T-helper 2 cell (primary cell): Measurements from ENCODE around the gene PCYT1B.
"Not testable (repeated sequence)": the region's sequence is repeated elsewhere in the genome, so short reads cannot be mapped to it uniquely, and the experiment has no call there.

Experiments used
- DNase-seq, 5 experiments: peaks; one replicate each; pipeline versions ENCODE4 v3.0.0 to v3.0.0-alpha.2; 2012 to 2022

Gene PCYT1B

DNA sequence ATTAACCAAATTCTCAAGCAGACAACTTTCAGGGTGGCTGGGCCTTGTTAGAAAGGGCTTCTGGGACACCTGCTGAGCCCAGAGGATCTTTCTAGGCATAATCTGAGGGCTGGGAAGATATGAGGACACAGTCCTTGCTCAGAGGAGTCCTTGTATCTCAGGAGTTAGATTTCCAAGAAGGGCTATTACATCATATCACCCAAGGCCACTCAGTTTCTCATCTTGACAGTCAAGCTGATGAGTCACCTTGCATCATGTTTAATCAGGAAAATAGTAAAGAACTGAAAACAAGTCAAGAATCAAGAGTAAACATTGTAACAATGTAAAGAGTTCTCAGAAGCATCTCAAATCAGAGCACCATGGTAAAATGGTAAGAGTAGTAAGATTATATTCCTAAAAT, 4.0 kb downstream of the PCYT1B start:
- DNase-seq: no peak

DNA sequence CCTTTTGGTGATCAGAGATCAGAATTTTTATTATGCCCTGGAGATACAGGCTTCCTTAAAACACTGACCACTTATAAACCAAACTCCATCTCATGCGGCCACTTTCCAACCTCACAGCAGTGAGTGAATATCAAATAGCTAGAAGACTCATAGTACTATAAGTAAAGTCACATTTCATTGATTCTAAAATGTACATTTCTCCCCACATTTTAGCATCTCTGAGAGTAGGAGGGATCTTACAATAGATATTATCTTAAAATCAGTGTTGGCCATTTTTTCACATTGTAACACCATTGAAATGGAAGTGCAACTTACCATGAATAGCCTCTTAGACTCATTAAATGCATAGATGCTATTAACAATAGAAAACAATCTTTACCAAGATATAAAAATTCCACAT, 17.4 kb downstream of the PCYT1B start:
- no peak for DNase-seq

DNA sequence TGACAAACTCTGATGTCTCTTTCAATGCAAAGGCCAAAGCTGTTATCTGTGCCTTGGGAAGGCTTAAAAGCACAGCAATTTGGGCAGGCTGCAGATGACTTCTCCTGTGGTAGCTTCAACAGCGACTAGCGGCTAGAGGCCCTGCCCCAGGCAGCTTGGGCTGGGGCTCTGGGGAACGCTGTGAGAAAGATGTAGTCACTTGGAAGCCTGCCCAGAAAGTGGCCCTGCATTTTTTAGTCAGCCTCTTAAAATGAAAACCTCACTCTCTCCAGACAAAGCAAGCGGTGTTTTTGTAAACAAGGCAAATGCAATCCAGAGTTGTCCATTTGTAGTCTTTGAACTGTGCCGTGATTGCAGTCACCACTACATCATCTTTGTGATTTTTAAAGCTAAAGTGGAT, 27.5 kb downstream of the PCYT1B start:
- no peak for DNase-seq

DNA sequence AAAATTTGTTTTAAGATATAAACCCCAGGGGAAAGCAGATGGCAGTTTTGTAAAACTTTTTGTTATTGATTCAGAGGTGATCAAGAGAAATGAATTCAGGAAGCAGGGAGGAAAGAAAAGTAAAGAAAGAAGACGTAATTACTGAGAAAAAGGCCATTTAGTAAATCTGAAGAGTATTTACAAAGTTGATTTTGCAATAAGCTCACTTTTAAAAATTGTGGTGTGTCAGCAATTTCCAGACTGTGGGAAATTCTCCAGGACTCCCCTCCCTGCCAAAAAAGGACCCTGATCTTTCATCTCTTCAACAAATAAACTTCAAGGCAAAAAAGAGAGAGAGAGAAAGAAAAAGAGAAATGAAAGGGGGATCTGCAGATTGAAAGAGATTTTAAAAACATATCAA, 36.6 kb downstream of the PCYT1B start:
- DNase-seq: no peak

DNA sequence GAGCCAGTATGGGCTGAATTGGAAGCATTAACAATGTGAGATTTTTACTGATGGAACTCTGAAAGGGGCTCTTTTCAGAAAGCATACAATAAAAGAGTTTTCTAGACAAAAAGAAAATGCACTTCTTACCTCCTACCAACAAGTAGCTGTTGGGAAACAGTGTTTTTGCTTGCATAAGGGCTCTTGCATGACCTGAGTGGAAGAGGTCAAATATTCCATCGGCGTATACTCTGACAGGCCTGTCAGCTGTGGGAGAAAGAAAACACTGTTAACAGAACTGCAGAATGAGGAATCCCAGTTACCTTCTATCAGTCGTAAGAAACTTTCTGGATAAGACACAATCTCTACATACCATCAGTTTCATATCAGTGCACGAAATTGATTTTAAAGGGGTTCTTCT, 39.5 kb downstream of the PCYT1B start:
- DNase-seq: no peak

DNA sequence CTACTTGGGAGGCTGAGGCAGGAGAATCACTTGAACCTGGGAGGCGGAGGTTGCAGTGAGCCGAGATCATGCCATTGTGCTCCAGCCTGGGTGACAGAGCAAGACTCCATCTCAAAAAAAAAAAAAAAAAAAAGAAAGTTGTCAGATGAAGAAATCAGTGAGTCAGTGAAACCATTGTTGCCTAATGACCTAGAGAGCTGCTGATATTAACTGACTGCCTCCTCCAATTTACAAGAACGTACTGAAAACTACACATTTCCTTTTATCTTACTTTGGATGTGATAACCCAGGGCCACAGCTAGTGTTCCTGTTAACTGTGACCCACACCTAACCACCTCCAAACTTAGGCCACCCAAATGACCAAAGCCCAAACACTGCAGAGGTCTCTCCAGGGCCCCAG, 41.2 kb downstream of the PCYT1B start:
- not testable (repeated sequence) for DNase-seq

DNA sequence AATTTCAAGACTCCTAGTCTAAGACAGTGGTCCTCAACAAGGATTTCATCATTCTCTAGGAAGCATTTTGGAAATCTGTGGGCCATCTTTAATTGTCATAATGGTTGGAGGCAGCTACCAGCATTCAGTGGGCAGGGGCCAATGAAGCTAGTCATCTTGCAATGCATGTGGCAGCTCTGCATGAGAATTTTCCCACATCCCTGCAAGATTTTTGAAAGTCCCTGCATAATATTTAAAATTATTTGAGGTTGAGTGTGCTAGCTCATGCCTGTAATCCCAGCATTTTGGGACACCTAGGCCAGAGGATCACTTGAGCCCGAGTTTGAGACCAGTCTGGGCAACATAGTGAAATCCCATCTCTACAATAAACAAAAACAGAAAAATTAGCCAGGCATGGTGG, 44.0 kb downstream of the PCYT1B start:
- no peak for DNase-seq

DNA sequence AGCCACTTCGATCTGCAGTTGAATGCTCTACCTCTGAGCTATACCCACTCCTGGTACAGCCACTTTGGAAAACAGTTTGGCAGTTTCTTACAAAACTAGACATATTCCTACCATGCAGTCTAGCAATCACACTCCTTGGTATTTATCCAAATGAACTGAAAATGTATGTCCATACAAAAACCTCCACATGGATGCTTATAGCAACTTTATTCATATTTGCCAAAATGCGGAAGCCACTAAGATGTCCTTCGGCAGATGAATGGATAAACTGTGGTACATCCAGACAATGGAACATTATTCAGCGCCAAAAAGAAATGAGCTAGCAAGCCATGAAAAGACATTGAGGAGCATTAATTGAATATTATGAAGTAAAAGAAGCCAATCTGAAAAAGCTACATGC, 45.3 kb downstream of the PCYT1B start:
- DNase-seq: no peak

DNA sequence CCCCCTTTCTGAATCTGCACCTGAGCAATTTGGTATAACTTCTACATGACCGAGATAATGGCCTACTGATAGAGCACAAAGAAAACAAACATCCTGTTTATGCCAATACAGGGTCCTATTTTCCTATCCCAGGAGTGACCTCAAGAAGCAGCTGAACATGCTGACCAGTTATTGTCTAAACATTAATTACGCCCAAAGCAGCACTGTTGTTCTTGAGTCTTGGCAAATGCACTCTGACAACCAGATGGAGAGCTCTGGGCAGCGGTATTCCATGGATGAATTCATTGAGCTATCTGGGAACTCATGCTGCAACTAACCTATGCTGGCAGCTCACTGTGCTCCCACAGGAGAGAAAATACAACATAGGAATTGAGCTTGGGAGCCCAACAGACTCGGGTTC, 52.6 kb downstream of the PCYT1B start:
- DNase-seq: no peak

DNA sequence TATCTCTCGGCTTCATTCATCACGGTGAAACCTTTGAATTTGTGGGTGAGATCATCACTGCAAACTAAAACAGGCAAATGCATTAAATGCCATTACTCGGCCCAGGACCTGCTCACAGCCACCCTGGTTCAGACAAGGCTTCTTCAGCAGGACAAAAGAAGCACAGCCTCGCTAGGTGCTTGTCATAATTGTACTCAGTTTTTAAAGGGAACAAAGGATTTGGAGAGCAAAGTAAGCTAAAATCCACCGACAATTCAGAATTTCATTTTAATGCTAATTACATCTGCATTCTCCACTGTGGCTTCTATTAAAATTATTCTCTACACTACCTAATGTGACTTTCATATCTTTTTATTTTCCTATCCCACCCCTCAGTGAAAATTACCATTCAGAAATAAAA, 57.0 kb downstream of the PCYT1B start:
- no peak for DNase-seq

DNA sequence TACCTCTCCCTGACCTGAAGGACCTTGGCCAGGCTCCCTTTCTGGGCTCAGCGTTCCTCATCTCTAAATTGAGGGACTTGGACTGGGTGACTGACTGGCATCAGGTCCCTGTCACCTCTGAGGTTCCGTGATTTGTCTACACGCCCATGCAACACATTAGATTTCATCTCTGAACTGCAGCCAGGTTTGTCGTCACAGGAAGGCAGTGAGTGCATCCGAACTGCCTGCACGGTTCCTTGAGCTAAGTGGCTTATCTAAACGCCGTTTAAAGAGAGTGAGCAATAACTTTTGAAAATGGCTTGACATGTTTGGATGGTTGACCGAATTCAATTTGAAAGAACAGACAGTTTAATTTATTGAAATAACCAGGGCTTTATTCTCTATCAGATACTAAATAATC, 70.1 kb downstream of the PCYT1B start:
- DNase-seq: no peak

DNA sequence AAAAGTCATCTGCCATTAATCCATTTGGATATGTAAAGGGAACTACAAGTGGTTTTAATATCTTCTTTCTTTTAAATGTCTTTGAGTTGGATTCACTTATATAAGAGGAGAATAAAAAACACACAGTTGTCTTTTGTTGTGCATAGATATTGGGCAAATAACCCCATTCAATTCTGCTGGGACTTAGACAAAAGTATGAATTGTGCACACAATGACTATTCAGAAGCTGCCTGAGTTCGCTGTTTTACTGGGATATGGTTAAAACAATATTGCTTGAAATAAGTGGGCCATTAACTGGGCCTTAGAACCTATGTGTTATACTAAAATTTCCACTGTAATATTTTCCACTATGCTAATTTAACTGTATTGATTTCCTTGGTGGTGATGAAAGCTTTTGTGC, 71.7 kb downstream of the PCYT1B start:
- no peak for DNase-seq

DNA sequence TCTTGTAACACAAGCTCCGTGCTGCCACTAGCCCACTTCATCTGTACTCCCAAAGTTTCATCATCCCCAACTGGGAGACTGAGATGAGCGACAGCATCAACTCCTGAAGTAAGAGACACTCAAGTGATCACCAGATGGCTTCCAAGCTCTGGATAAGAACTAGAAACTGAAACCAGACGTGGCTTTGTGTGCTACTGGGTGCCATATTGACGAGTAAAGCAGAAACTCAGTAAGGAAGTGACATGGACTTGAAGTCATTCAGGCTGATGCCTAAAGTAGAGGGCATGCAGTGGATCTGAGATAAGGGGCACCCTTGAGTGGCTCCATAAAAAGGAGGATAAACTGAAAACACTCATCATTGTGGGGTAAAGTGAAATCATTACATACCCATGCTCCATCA, 72.4 kb downstream of the PCYT1B start:
- peak in 1 of 5 experiments; percentile 16 for DNase-seq

DNA sequence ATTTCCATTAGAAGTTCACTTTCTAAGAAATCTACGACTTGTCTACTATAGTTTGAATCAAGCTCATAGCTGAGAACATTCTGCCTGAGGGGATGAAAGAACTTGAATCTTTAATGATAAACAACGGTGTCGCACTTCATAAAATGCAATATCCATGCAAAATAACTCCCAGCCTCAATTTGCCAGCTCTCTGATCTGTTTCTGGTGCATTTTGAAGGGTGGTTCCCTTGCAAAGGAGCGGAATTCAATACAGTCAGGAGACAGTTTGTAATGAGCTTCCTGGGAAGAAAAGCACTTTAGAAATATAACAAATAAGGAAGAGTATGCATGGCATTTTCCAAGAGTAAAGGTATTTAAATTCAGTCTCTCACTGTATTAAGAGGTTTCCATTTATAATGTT, 80.0 kb downstream of the PCYT1B start:
- no peak for DNase-seq

DNA sequence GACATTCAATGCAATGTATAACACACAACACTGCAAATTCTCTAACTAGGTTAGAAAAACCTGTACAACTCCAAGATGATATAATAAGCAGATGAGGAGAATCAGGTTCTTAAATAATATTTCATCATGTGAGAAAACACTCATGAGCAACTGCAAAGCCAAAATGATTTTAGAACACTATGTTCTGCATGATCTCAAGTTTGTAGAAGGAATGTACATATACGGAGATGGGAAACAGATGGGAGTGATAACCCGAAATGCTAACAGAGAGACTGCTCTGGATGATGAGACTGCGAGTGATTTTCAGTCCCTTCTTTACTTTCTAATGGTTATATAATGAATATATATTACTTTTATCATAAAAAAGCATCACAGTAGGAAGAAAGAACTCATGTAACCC, 80.9 kb downstream of the PCYT1B start:
- no peak for DNase-seq

DNA sequence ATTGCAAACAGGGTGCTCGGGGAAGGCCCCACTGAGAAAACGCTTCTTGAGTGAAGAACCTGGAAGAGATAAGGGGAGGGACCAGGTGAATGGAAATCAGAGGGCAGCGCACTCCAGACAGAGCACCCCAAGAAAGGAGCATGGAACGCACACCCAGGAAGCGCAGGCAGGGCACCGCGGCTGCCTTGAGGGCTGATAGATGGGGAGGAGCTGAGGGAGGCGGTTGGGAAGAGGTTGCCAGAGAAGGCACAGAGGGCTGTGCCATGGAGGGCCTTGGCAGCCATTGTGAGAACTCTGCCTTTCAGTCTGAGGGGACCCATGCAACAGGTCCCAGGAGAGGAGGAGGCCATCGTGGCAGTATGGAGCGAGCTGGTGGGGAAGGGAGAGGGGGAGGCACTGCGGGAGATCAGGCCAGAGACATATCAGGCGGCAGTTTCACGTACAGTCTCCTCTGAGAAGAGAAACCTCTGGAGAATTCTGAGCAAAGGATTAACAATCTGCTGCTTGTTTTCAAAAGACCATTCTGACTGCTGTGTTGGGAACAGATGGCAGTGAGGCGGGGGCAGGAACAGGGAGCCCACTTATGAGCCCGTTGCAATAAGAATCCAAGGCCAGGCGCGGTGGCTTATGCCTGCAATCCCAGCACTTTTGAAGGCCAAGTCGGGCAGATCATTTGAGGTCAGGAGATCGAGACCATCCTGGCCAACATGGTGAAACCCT, 83.7 kb downstream of the PCYT1B start:
- no peak for DNase-seq

DNA sequence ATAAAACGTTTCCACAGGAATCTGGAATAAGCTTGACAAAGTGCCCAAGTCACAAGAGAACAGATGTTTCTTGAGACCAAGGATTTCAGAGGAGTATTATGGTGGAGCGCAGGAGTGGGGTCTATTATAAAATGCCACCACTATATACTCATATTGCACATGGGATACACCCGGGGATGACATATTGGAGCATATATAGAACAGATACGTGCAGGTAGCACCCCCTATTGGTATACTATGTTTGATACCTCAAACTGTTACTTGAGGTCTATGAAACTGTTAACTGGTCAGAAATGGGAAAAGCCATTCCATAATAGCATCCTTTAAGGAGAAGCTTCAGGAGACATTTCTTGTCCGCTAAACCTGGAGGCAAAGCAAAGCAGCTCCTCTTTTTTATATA, 86.0 kb downstream of the PCYT1B start:
- peak in 1 of 5 experiments; percentile 22 for DNase-seq

DNA sequence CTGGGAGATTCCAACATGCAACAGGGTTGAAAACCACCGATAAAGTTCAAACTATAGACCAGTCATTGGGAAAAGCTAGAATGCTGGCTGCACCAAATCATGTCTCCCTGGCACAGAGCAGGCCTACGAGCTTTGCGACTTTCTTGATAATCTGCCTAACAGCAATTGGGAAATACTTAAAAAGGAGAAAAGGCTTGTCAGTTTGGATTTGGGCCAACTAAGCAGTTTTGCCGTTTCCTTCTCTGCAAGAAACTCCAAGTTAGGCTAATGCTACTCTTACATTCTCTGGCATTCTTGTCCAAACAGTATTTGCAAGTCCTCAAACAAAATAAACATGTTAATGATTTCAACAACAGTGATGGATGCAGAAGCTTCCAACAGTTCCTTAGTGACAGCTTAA, 94.1 kb downstream of the PCYT1B start:
- no peak for DNase-seq

DNA sequence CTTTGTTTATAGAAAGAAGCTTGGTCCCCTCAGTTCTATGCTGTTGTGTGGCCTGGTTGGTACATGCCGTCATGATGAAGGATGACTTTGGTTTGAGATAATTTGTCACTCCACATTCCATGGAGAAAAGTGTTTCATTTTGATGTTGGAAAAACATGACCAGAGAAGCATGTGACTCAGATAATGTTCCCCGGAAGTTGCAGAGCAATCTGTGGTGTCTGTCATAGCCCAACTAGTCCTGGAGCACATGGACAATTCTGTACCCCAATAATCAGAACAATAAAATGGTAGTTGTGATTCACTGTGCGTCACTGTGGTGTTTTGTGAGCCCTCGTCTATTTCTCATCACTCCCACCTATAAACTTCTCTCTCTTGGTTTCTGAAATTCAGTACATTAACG, 97.0 kb downstream of the PCYT1B start:
- no peak for DNase-seq

DNA sequence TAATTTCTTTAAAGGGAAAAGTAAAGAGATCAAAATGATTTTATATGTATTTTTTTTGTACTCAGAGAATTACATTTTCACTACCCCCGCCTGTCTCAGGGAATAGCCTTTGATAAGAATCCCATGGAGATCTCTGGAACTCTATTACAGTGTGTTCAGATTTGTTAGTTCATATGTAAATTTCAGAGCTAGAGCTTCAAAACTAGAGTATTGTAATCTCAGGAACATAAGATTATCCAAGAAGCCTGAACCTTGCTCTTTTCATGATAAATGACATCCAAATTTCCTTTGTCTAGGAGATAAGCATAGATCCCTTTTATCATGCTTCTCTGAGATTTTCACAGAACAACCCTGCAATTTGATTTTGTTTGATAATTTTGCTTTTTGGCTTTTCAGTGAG, 99.2 kb downstream of the PCYT1B start:
- DNase-seq: no peak

DNA sequence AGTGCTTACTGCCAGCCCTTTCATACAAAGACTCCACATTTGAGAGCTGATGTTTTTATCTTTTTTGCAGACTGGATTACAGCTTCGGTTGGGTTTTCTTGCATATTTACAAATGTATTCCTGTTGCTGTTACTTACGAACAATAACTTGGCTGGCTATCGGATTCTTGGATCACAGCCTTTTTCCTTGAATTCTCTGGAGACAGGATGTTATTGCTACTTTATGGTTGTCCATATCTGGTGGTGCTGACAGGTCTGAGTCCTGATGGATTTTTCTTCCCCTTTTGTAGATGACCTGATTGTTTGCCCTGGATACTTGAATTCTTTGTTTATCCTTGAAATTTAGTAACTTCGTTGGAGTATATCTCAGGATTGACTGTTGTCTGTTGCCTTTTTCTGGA, 104.4 kb downstream of the PCYT1B start:
- DNase-seq: no peak

DNA sequence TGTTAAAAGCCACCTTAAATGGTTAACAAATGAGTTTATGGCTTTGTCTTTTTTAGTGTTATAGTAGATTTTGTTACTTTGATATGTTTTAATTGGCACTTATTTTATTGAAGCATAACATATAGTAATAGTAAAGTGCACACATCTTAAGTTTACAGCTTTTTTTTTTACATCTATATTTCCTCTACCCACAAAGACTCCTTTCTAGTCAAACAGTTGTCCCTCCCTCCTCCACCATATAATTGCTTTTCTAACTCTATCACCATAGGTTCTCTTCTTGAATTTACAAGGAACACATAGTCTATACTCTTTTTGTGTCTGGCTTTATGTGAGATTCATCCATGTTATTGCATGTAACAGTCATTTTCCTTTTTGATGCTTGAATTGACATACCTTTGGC, 110.6 kb downstream of the PCYT1B start:
- no peak for DNase-seq

DNA sequence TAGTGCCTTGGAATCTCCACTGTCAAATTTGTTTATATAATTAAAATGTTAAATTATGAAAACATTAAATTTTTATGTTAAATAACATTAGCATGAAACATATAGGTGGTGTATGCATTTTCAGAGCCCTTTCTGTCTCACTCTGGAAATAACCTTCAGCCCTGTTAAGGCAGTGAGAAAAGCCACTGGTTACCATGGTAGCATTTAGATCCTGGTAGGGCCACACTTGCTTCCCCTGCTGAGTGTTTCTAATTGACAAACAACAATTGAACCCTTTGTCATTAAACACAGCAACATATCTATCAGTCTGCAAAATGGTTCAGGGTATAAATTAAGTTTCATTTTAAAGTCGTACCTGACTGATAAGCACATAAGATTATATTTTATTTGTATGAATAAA, 118.5 kb downstream of the PCYT1B start:
- DNase-seq: no peak

DNA sequence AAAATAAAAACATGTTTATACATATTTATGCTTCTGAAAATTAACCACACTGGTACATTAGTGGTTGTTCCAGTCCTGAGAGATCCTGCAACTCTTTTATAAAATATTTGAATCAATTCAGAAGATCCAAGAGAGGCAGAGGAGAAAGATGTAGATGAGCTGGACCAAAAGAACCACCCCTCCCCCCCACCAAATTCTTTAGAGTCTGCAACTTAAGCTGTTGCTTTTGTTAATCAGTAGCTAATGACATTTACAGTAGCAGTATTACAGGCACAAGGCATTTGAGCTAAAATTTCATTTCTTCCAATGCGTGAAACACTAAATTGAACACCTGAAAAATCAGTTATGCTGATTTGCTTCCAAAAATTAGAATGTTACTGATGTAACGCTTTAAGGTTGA, 120.5 kb downstream of the PCYT1B start:
- no peak for DNase-seq

DNA sequence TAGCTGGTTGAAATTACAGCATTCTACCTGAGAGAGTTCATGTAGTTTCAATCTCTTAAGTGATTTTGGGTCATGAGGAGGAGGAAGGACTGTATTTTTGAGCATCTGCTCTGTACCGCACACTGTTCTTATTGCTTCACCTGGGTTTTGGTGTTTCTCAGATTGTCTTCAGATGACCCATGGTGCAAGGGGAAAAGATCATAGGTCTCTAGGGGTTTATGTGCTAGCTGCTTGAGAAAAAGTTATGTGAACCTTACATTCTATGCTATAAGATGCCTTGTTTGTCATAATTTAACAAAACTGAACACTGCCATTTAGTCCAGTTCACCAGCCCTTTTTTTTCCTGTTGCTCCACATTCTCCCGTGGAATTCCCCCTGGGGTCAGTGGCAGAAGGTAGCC, 121.7 kb downstream of the PCYT1B start:
- DNase-seq: no peak

DNA sequence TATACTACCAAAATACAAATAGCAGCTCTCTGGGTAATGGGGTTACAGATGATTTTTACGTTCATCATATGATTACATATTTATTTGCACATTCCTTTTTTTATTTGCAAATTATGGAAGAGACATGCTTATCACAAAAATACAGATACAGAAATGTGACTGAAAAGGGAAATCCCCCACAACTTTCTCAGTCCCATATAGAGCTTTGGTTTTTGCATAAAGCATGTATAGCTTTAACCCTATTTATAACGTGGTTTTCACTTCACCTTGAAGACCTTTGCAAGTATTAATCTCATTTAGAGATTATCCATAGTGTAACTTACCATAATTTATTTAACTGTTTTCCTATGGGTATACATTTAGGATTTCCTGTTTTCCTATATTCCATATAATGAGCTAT, 126.7 kb downstream of the PCYT1B start:
- DNase-seq: no peak
